GDM1 (cell line): ENCODE data around the gene ICAM2.
A peak's percentile ranks its signal among the peaks of the same experiment; 100 is the strongest.

Source experiments
- DNase-seq: peaks from one replicate; lab custom pipeline; 2025; lab: John Stamatoyannopoulos, UW

ICAM2 gene

GRCh38 chr17:64020056-64020766 is at the start of gene ICAM2:
Gene ICAM2, minus strand, starts transcription at chr17:64020633. Its CDS starts 13,942 bp downstream, at chr17:64006691.
- DNase-seq: peak; percentile 89

DNA sequence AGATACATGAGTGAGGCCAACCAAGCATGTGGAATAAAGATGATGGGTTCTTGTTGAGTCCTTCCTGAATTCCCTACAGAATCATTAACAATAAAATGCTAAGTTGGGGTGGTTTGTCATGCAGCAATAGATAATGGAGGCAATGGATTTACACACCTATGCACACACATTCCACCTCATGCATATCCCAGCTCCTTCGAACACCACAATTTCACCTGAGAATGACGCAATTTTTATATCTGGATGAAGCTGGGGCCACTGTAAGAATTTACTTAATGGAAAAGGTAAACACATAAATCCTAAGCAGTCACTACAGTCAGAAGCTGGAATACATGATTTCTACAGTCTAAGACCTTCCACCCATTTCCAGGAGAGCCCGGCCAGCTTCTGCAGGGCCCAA is 49.8 kb upstream of the ICAM2 start:
- no peak for DNase-seq

DNA sequence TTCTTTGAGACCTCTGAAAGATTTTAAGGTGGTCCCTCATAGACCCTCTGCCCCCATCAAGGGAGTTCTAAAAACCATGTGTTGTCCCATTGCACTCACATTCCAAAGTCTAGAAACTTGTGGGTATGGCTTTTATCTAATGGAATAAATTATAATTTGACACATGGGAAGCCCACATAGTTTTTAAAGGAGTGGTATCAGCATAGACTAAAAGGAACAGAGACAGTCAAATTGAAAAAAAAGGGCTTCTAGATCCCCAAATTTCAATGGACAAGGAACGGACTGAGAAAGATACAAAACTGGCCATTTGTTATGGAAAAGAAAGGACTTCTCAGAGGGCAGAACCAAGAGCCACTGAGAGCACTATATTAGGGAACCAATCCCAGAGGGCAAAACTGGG is 48.7 kb upstream of the ICAM2 start:
- DNase-seq: no peak

DNA sequence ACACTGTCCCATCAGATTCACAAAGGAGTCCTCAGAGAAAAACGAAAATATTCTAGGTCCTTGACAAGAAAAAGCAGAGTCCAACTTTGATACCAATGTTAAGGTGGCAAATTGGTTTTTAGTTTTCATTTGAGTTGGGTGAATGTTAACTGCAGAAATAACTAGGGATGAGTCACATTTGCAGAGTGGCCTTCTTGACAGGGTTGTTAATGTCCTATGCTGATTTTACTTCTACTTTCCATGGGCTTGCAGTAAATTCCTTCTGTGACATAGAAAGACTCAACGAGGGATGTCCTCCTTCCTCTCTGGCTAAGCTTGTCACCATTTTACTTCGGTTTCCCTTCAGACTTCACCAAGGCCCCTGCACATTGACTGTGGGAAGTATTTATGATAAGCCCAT is 47.2 kb upstream of the ICAM2 start:
- DNase-seq: no peak

DNA sequence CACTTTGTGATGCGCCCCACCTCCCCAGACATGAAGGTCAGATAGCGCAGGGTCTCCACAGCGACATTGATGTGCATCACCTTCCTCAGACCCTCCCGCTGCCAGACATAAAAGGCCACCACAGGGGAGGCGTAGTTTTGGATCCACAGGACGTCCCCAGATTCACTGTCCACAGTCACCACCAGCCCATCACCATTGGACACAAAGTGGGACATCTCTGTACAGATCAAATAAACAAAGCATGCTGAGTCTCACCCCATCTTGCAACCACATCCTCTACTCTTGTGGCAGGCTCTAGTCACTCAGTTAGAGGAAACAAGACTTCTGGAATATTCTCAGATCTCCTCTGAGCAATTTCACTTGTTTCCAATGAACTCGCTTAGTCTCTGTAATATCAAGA is 46.3 kb upstream of the ICAM2 start:
- DNase-seq: no peak

- DNase-seq: no peak
Observed at GRCh38 chr17:64065161-64065560, 44.7 kb upstream of the ICAM2 start.

GRCh38 chr17:64064331-64064730 is 43.9 kb upstream of the ICAM2 start:
- no peak for DNase-seq

DNA sequence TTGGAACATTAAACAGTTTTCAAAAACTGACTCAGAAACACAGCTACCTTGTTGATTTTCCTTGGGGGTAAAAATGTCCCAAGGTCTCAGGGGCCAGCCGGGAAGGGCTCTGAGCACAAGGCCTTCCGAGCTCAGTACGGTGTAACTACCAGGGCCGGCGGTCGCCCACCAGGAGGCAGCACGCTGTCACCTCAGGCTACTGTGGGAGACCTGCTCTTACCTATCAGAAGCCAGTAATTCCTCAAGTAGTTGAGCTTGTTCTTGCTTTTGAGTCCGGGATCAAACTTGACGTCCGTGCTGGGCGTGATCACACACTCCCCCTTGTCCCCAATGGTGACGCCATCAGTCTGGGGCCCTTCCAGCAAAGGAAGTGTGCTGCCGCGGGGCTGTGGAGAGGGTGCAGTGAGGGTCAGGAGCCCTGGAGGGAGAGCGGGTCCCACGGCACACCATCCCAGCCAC is 43.4 kb upstream of the ICAM2 start:
- DNase-seq: no peak

GRCh38 chr17:64063088-64063487 is 42.7 kb upstream of the ICAM2 start:
- no peak for DNase-seq

DNA sequence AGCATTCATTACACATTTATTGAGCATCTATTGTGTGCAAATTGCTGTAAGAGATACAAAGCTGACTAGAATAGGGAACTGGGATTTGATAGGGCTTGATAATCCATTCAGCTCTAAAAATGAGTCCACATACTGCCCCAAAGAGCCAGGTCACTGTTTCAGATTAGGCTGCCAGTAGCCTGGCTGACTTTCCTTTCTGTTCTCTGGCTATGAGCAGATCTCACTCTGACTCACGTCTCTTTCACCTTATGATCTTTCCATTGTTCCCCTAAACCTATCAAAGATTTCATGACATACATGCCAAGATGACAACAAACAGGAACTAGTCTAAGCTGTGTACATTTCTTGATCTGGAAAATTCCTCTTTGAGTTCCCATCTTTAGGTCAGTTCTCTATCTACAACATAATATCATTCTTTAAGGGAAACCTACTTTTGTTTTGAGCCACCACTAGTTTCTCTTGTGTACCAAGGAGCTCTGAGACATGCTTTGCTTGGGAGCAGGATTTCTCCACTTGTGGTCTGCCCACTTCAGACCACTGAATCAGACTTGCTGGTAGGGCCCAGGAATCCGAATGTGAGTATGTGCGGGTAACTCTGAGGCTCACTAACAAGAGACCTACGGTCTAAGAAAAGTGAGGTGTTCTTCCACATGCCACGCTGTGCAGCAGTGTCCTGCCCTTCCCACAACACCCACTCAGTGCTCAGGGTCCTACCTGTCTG is 40.9 kb upstream of the ICAM2 start:
- no peak for DNase-seq

DNA sequence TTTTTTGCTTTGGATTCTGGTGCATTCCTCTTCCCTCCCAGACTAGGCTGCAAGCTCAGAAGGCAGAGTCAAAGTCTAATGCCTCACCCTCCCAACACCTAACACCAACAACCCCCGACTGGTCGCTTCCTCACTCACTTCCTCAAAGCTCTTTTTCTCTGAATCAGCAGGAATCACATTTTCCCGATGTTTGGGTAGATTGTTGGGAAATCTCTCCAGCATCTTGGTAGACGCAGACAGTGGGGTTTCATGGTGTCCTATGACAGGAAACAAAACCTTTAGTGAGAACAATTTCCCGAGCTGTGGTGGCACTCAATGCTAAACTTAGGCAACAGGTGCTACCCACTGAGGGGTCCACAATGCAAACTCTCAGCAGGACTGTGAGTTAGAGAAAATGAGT is 39.9 kb upstream of the ICAM2 start:
- no peak for DNase-seq

DNA sequence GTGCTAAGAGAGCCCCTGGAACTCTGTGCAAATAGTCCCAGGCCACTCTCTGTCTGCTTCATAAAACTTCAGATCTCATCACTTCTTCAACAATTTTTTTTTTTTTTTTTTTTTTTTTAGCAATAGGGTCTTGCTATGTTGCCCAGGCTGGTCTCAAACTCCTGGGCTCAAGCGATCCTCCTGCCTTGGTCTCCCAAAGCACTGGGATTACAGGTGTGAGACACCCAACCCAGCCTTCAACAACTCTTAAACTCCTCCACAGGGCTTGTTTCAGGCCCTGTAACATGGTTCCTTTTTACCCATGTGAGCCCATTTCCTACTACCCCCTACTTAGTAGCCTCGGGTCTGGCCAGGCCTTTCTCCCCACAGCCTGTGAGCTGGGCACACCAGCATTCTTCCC is 39.3 kb upstream of the ICAM2 start:
- DNase-seq: no peak

DNA sequence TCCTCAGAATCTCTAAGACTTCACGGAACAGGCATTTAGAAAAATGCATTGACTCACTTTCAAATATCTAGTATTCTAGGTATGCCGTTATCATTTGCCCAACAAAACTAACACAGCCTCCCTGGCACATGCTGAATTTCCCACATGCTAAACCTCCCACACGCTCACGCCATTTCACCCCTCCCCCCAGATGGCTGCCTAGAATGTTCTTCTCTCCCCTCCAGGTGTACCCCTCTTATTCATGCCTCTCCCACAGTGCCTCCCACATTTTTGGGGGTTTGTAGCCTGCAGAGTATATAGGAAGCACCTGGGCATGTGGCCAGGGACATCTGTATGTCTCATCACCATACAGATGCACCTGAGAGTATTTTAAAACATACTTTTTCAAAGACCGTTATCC is 38.2 kb upstream of the ICAM2 start:
- no peak for DNase-seq

GRCh38 chr17:64057701-64058263 is 37.3 kb upstream of the ICAM2 start:
- DNase-seq: no peak

- DNase-seq: no peak
Observed at GRCh38 chr17:64056269-64057005, 36.0 kb upstream of the ICAM2 start.

GRCh38 chr17:64055183-64056142 is 35.0 kb upstream of the ICAM2 start:
- DNase-seq: no peak

DNA sequence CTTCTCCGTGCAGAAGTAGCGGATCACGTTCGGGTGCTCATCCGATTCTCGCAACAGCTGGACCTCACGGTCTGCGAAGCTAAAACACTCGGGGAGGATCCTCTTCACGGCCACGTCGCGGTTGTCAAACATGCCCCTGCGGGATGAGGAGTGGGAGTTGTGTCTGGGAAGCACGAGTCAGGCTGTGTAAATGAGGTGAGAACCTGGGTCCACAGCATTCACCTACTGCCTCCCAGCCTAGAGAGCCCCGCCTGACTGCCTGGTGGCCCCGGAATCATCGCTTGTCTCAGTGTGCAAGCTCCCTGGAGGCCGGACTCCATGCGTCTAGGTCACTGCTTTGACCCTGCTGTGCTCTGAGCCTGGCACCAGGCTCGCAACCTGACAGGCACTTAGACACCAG is 33.9 kb upstream of the ICAM2 start:
- DNase-seq: no peak

DNA sequence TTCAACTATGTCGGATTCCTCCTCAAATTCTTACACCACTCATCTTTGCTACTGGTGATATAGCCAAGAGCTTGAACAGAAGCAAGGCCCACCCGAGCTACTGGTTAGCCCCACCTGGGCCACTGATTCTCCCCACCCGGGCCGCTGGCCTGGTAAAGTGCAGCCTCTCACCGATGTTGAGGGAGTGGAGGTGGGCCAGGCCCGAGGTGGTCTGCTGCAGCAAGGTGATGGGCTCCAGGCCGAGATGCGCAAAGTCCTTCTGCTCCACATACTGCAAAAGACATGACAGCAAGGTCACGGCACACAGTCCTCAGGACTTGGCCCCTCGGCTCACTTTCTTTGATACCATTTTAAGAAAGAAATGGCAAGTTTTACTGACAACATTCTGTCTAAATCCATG is 32.7 kb upstream of the ICAM2 start:
- no peak for DNase-seq

DNA sequence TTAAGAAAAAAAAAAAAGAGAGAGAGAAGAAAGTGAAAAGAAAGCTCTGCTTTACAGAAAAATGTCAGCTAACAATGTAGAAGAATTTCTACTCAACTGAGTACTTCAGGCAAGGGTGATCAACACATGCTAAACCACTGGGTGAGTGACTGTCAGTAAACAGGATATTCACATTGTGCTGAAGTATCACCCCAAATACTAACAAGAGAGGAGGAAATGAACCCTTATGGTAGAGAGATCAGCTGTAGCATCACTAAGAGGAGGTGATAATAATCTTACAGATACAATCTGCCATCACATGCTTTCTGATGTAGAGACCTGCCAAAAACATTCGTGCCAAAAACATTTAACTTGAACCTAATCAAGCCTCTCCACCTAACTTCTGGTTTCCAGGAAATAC is 30.7 kb upstream of the ICAM2 start:
- no peak for DNase-seq

DNA sequence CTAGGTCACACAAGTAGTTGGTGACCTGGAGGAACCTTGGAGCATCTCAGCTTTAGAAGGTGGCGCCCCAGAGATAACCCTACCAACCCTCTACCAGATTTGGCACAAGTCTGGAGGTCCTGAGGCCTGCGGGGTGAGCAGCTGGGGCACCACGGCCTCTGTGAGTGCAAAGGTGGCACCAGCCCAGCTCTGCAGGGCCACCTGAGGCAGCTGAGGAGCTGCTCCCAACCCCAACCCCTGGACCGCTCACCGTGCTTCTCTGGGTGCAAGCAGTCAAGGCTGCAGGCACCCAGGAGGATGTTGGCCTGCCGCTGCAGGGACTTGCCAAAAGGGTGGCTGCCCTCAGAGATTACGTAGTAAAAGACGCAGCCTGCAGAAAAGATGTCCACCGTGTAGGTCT is 28.4 kb upstream of the ICAM2 start:
- no peak for DNase-seq

DNA sequence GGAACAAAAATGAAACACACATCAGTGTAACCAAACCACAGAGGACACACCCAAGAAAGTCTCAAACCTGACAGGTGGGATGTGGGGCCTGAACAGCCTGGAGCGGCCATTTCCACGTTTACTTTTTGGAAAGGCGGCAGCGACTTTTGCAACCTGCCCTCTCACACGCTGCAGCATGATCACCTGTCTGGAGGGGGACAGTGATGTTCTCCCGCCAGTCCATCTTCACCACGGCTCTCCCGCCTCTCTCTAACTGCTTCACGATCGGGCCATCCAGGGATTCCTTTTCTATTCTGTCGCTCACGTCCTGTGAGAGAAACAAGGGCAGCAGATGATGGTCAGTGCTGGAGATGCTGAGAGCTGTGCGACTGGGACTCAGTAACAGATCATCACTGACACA is 24.7 kb upstream of the ICAM2 start:
- no peak for DNase-seq
